CD4-positive, alpha-beta T cell (primary cell): ENCODE results near the gene ADAP2. TPM values are rescaled to one million over a fixed set of nuclear protein-coding genes. Genes with fewer than 3 reads are reported as not detected.

Experiments used
- ATAC-seq: fragments of 200-7000 bp; cut with Tn5 transposase; one replicate; pipeline ENCODE4 v1.10.0; 2022; ENCODE audit warnings: mild to moderate bottlenecking; ENCODE audit not compliant: poor library complexity
- CTCF ChIA-PET: fragments of 350-600 bp; sonication (Branson Sonifier 250); formaldehyde crosslinking; loops from one replicate; lab custom pipeline; 2021; ENCODE audit warnings: antibody characterized with exemption, inconsistent platforms; lab: Charles Lee
- POLR2A ChIA-PET: fragments of 350-600 bp; sonication (Branson Sonifier 250); formaldehyde crosslinking; loops from one replicate; lab custom pipeline; 2021; ENCODE audit warnings: antibody characterized with exemption, inconsistent platforms; lab: Charles Lee
- DNase-seq, 14 experiments: peaks; one replicate each; pipeline ENCODE4 v3.0.0-alpha.2; 2013 to 2020; ENCODE audit warnings: mixed read lengths in 2 of 14
- H3K27ac ChIP-seq, 2 donors: one replicate each; pipeline versions ENCODE4 v1.5.1 to v1.7.0; 2013; ENCODE audit warnings: low read length in 2 of 2, low read depth in 1 of 2, mild to moderate bottlenecking in 1 of 2
- H3K27me3 ChIP-seq, 2 experiments: 1 replicate in 1 of 2; 2 replicates in 1 of 2; pipeline versions ENCODE4 v1.6.1 to v1.7.0; 2013; ENCODE audit warnings: low read length in 2 of 2, control low read depth in 1 of 2, mild to moderate bottlenecking in 1 of 2, moderate library complexity in 1 of 2; ENCODE audit not compliant: insufficient read depth in 2 of 2, control insufficient read depth in 1 of 2
- H3K36me3 ChIP-seq: one replicate; pipeline ENCODE4 v1.6.1; 2013; ENCODE audit warnings: low read length, control low read depth; ENCODE audit not compliant: insufficient read depth
- H3K4me1 ChIP-seq: one replicate; pipeline ENCODE4 v1.6.1; 2013; ENCODE audit warnings: low read length, control low read depth; ENCODE audit not compliant: insufficient read depth
- H3K4me3 ChIP-seq: one replicate; pipeline ENCODE4 v1.5.1; 2013; ENCODE audit warnings: mild to moderate bottlenecking, low read length, moderate library complexity
- H3K9me3 ChIP-seq, 2 experiments: 1 replicate in 1 of 2; 2 replicates in 1 of 2; pipeline versions ENCODE4 v1.6.1 to v1.7.0; 2013; ENCODE audit warnings: low read length in 2 of 2, mild to moderate bottlenecking in 2 of 2, control low read depth in 1 of 2, moderate library complexity in 1 of 2; ENCODE audit not compliant: control insufficient read depth in 1 of 2, insufficient read depth in 1 of 2
- H3K27ac Mint-ChIP-seq: one replicate; pipeline ENCODE4 v1.8.0; 2020; ENCODE audit warnings: mixed read lengths
- H3K27me3 Mint-ChIP-seq: one replicate; pipeline ENCODE4 v1.8.0; 2021; ENCODE audit warnings: mixed read lengths
- H3K36me3 Mint-ChIP-seq: one replicate; pipeline ENCODE4 v1.8.0; 2021; ENCODE audit warnings: low read depth, mixed read lengths
- H3K4me1 Mint-ChIP-seq: one replicate; pipeline ENCODE4 v1.8.0; 2021; ENCODE audit warnings: low read depth, mixed read lengths
- H3K4me3 Mint-ChIP-seq: one replicate; pipeline ENCODE4 v1.8.0; 2020; ENCODE audit warnings: mild to moderate bottlenecking, mixed read lengths
- H3K9me3 Mint-ChIP-seq: one replicate; pipeline ENCODE4 v1.8.0; 2020; ENCODE audit warnings: mixed read lengths
- intact Hi-C, 2 experiments: fragments of 100-400 bp; cut with DNase I in 1 of 2; cut with micrococcal nuclease in 1 of 2; formaldehyde crosslinking; loops; one replicate each; pipeline versions ENCODE4 v1.15.1 to v1.9.0; 2023 to 2025; cut with DNase I, micrococcal nuclease
- total RNA-seq, 174 experiments: library from RNA in 2 of 174; stranded (reverse) in 2 of 174; gene quantifications; one replicate each; pipeline ENCODE4 v1.2.3 and lab custom pipeline; 2021 to 2026
- TF ChIP-seq, protein P1 (sequence below): fragments of 200-600 bp; IDR thresholded peaks from one replicate; pipeline ENCODE4 v1.8.0; 2022; ENCODE audit warnings: antibody characterized with exemption, mild to moderate bottlenecking

Gene ADAP2
- total RNA-seq, 2 experiments from 2014 or later, result 1.1 to 1.8 TPM

DNA sequence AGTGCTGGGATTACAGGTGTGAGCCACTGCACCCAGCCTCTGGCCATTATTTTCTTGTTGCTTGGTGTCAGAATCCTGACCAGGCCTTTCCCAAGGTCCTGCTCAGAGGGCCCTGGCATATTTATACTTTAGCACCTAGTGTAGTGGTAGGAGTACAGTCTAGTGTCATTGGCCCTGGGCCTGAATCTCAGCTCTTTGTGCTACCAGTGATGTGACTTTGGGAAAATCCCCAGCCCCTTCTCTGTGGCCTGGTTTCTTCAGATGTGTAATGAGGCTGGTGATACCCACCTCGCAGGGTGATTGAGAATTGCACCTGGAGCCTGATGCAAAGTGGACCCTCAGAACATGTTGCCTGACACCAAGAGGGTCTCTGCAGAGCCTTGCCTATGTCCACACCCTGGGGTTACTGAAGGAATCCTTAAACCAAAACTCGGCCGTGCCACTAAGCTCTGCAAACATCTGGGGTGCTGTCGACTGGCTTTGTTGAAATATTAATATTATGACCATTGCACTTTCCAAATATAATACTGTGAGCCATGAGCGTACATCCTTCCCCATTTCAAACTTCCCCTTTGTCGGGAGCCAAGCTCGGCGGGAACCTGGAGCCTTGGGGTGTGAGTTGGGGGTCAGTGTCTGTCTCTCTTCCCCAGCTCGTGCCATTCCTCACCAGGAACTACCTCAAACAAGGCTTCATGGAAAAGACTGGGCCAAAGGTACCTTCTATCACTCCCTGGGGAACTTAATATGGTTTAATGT is 31.1 kb downstream of the ADAP2 start:
- ATAC-seq (no peak), DNase-seq (peak in 1 of 14 experiments; percentile 34)
- Mint-ChIP-seq H3K4me1 (no peaks in the 10 kb centered on the region), H3K27ac (no peak overlapping the region), H3K27me3 (no peaks in the 10 kb centered on the region), H3K36me3 (no peaks in the 10 kb centered on the region), H3K9me3 (no peaks in the 10 kb centered on the region), H3K4me3 (no peak overlapping the region)
- Histone ChIP-seq H3K27ac (no peak overlapping the region), H3K4me3 (no peak overlapping the region), H3K9me3 (no peaks in the 10 kb centered on the region), H3K27me3 (no peaks in the 10 kb centered on the region), H3K4me1 (no peaks in the 10 kb centered on the region), H3K36me3 (no peaks in the 10 kb centered on the region)
- TF ChIP-seq, protein P1, sequence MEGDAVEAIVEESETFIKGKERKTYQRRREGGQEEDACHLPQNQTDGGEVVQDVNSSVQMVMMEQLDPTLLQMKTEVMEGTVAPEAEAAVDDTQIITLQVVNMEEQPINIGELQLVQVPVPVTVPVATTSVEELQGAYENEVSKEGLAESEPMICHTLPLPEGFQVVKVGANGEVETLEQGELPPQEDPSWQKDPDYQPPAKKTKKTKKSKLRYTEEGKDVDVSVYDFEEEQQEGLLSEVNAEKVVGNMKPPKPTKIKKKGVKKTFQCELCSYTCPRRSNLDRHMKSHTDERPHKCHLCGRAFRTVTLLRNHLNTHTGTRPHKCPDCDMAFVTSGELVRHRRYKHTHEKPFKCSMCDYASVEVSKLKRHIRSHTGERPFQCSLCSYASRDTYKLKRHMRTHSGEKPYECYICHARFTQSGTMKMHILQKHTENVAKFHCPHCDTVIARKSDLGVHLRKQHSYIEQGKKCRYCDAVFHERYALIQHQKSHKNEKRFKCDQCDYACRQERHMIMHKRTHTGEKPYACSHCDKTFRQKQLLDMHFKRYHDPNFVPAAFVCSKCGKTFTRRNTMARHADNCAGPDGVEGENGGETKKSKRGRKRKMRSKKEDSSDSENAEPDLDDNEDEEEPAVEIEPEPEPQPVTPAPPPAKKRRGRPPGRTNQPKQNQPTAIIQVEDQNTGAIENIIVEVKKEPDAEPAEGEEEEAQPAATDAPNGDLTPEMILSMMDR, result no peak
- intact Hi-C loops, result no loop called here
- ChIA-PET CTCF (no interaction called here), POLR2A (no interaction called here)

DNA sequence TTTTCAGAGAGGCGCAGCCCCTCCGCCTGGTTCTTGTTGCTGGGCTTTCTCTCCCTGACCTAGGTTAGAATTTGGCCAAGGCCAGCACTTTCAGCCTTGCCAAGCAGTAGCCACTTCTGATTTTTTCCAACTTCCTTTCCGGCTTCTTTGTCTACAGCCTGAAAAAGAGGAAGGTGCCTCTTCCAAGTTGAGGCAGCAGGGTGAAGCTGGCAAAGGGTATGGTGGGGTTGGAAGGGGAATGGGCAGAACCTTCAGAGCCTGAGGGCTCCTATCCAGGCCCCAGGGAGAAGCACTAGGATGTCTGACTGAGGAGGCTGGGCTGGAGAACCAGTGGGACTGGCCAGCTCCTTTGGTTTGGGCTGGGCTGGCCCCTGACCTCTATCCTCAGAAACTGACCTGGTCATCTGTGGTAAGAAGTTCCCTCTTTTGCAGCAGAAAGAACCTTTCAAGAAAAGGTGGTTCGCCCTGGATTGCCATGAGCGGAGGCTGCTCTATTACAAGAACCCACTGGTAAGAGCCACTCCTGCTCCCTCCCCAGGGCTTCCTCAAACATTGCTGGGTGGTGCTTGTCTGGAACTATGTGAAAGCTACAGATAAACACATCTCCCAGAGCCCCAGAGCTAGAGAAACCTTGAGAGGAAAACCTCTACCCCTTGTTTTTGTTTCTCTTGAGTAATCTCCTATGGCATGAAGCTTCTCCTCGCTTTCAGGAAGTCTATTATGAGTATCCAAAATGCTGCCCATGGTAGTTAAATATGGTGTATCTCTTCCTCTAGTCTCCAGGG is 32.5 kb downstream of the ADAP2 start:
- H3K27ac ChIP-seq, result no peak overlapping the region
- CTCF ChIA-PET, result no interaction called here
- POLR2A ChIA-PET, result no interaction called here
- no peaks in the 10 kb centered on the region for H3K36me3 ChIP-seq
- ATAC-seq (no peak), DNase-seq (peak in 1 of 14 experiments; percentile 24)
- no peaks in the 10 kb centered on the region for H3K4me1 ChIP-seq
- H3K27me3 ChIP-seq, result no peaks in the 10 kb centered on the region
- H3K9me3 Mint-ChIP-seq, result no peaks in the 10 kb centered on the region
- no peak overlapping the region for H3K4me3 Mint-ChIP-seq
- H3K27me3 Mint-ChIP-seq, result no peaks in the 10 kb centered on the region
- no peak overlapping the region for H3K4me3 ChIP-seq
- H3K9me3 ChIP-seq, result no peaks in the 10 kb centered on the region
- intact Hi-C loops, result no loop called here
- H3K36me3 Mint-ChIP-seq, result no peaks in the 10 kb centered on the region
- H3K27ac Mint-ChIP-seq, result no peak overlapping the region
- no peaks in the 10 kb centered on the region for H3K4me1 Mint-ChIP-seq
- TF ChIP-seq, protein P1, result no peak

DNA sequence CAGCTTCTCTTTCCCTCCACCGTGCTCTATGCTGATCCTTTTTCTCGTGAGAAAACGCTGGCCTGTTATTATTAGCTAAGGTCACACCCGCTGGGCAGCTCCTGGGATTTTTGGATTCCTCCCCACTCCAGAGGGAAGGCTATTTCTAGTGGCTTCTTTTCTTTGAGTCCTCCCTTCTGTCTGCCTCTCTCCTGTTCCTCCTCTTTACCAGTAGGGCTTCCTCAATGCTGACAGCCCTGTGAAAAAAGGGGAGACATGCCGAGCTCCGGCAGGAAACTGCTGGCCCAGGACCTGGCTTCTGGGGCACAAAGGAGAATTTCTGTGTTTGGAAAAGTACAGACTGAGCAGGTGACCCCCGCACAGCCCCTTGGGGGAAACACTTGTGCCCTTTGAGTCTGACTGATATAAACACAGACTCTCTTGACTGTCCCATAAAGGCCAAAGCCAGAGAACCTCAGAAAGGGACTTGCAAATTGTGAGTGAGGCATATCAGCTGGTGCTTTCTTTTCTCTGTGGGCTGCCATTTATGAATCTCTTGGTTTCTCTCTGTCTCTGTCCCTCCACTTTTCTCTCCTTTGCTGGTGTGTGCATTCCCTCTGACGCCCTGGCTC is 35.1 kb downstream of the ADAP2 start:
- intact Hi-C loops, result no loop called here
- no peak overlapping the region for H3K27ac ChIP-seq
- TF ChIP-seq, protein P1, result no peak
- no peaks in the 10 kb centered on the region for H3K36me3 Mint-ChIP-seq
- CTCF ChIA-PET, result no interaction called here
- no peaks in the 10 kb centered on the region for H3K9me3 Mint-ChIP-seq
- no peak overlapping the region for H3K4me3 ChIP-seq
- H3K4me1 Mint-ChIP-seq, result no peaks in the 10 kb centered on the region
- H3K36me3 ChIP-seq, result no peaks in the 10 kb centered on the region
- ATAC-seq (no peak), DNase-seq (no peak)
- no peak overlapping the region for H3K27ac Mint-ChIP-seq
- H3K4me3 Mint-ChIP-seq, result no peak overlapping the region
- H3K9me3 ChIP-seq, result no peaks in the 10 kb centered on the region
- POLR2A ChIA-PET, result no interaction called here
- no peaks in the 10 kb centered on the region for H3K27me3 Mint-ChIP-seq
- H3K4me1 ChIP-seq, result peaks cover 8% of the 10 kb centered on the region
- no peaks in the 10 kb centered on the region for H3K27me3 ChIP-seq
